Testis (tissue), 3 donors: ENCODE data around the gene MBP. TPM values are rescaled to one million over a fixed set of nuclear protein-coding genes. Genes with fewer than 3 reads are reported as not detected.

Experiments
- DNase-seq: peaks from one replicate; pipeline ENCODE4 v3.0.0-alpha.2; 2019
- H3K27ac ChIP-seq, 2 donors: fragments of 200-600 bp; sonication (generic); one replicate each; pipeline ENCODE4 v1.5.1; 2019
- H3K27me3 ChIP-seq: fragments of 200-600 bp; sonication (generic); one replicate; pipeline ENCODE4 v1.5.1; 2019
- H3K36me3 ChIP-seq: fragments of 200-600 bp; sonication (generic); one replicate; pipeline ENCODE4 v1.5.1; 2017; ENCODE audit warnings: low read depth; ENCODE audit errors: missing control alignments
- H3K4me1 ChIP-seq: fragments of 200-600 bp; sonication (generic); one replicate; pipeline ENCODE4 v1.5.1; 2019
- H3K4me3 ChIP-seq, 2 donors: fragments of 200-600 bp; sonication (generic); one replicate each; pipeline ENCODE4 v1.5.1; 2017 to 2019
- H3K9me3 ChIP-seq: fragments of 200-600 bp; sonication (generic); one replicate; pipeline ENCODE4 v1.5.1; 2017
- POLR2A ChIP-seq: fragments of 450-650 bp; IDR thresholded peaks from one replicate; pipeline ENCODE4 v1.6.1; 2017; ENCODE audit warnings: antibody characterized with exemption, mild to moderate bottlenecking, moderate library complexity
- WGBS, 2 donors: methylation state at CpG; one replicate each; pipeline ENCODE4 v1.1.5; 2018; 5-methylcytosine and 5-hydroxymethylcytosine counted together
- intact Hi-C: fragments of 100-400 bp; cut with DNase I; formaldehyde crosslinking; loops from one replicate; pipeline ENCODE4 v1.15.1; 2023; ENCODE audit warnings: low total_unique reads
- polyA plus RNA-seq: library from polyadenylated mRNA; stranded (reverse); fragments of 350-450 nt; fragmentation: Illumina TruSeq; extraction: RNeasy Lipid Tissue Mini Kit (QIAGEN cat#74804); gene quantifications from one replicate; pipeline ENCODE4 v1.2.3, GENCODE V29; 2014; ENCODE audit warnings: low read depth, low replicate concordance; ENCODE audit not compliant: insufficient read depth
- total RNA-seq, 2 donors: library from RNA; depleted of rRNA; stranded (reverse); fragments of >200 nt; gene quantifications; one replicate each; pipeline ENCODE4 v1.2.3, GENCODE V29; 2016
- TF ChIP-seq, protein P1 (sequence below), 3 experiments: fragments of 450-650 bp in 2 of 3; fragments of 200-600 bp in 1 of 3; sonication (generic) in 1 of 3; IDR thresholded peaks; one replicate each; pipeline ENCODE4 v1.5.1; 2016 to 2019; ENCODE audit warnings: antibody characterized with exemption in 3 of 3, mild to moderate bottlenecking in 2 of 3, moderate library complexity in 1 of 3

Gene MBP
- total and polyA plus RNA-seq, 3 donors from 2014 or later: 15.4 to 20.3 (median 16.7) TPM

DNA sequence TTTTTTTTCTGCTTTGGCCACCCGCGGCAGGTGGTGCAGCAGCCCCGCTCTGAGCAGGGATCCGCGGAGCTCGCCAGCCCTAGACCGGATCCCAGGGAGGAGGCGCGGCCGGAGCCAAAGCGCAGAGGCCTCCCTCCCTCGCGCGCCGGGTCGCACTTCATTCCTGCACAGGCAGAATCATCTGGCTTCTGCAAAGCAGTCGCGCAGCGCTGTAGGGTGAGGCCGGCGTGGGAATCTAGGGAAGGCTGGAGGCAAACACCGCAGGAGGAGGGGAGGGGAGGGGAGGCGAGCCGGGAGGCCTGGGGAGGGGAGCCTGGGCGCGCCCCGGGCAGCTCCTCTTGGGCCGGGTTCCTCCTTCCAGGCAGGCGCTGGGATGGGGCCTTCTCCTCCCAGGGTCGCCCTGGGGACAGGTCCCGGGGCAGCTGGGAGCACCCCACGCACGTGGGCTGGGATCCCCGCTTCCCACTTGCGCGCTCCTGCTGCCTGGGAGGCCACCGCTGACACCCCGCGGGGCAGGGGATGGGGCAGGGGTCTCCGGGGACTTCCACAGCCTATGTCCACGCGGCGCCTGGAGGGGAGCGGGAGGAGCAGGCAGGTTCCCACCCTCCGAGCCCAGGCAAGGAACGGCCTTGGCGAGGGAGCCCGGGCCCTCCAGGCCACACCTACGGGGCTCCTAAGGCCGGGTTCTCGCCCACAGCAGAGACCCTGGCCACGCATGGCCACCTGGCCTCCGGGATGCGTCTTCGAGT is 45.0 kb downstream of the MBP start:
- no peak for TF ChIP-seq POLR2A
- TF ChIP-seq, protein P1, sequence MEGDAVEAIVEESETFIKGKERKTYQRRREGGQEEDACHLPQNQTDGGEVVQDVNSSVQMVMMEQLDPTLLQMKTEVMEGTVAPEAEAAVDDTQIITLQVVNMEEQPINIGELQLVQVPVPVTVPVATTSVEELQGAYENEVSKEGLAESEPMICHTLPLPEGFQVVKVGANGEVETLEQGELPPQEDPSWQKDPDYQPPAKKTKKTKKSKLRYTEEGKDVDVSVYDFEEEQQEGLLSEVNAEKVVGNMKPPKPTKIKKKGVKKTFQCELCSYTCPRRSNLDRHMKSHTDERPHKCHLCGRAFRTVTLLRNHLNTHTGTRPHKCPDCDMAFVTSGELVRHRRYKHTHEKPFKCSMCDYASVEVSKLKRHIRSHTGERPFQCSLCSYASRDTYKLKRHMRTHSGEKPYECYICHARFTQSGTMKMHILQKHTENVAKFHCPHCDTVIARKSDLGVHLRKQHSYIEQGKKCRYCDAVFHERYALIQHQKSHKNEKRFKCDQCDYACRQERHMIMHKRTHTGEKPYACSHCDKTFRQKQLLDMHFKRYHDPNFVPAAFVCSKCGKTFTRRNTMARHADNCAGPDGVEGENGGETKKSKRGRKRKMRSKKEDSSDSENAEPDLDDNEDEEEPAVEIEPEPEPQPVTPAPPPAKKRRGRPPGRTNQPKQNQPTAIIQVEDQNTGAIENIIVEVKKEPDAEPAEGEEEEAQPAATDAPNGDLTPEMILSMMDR (IDR thresholded peaks at IDR 0.05): no peak
- Histone ChIP-seq H3K4me1 (peaks cover 10% of the 10 kb centered on the region), H3K36me3 (no peaks in the 10 kb centered on the region), H3K9me3 (no peaks in the 10 kb centered on the region), H3K27me3 (no peaks in the 10 kb centered on the region), H3K4me3 (peak overlapping the region; percentile 43 to 56), H3K27ac (peak overlapping the region; percentile 61 to 69)
- peak; percentile 62 for DNase-seq
- intact Hi-C loops: no loop called here
- WGBS, 2 donors: 1 to 27% methylated on average over 14 to 55 of the region's 55 CpGs

DNA sequence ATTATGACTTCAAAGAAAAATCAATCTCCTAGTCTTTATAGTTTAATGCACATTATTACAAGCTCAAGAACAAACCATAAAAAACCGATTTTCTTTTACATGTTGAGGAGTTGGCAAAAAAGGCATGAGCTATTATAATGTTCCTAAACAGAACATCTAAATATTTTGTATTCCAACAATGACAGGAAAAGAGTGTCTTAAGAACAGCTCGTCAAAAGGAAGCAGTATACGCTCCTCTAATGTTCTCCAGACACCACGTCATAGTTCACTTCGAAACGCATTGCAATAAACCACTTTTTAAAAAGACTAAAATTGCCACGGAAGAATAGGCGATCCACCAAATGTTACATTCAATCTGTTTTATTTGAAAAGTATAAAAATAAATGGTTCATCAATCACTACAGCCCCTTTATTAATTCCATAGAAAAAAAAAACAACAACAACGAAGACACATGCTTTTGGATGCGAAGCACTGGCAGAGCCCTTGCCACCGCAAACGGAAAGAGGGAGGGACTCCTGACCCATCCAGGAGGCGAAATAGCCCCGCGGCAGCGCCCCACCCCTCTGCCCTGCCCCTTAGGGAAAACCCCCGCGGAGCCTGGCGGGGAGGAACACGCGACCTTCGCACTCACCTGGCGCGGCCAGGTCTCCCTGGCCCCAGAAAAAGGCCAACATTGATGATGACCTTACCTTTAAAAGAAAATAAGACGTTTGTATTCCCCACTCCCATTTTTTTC is 45.8 kb downstream of the MBP start:
- H3K9me3 ChIP-seq: no peaks in the 10 kb centered on the region
- peak overlapping the region; percentile 61 to 69 for H3K27ac ChIP-seq
- H3K4me1 ChIP-seq: peaks cover 10% of the 10 kb centered on the region
- DNase-seq: no peak
- no peaks in the 10 kb centered on the region for H3K27me3 ChIP-seq
- TF ChIP-seq POLR2A: no peak
- TF ChIP-seq, protein P1 (IDR thresholded peaks at IDR 0.05): no peak
- WGBS, 2 donors: 11 to 12% methylated on average over 25 of the region's 25 CpGs
- intact Hi-C loops: no loop called here
- no peaks in the 10 kb centered on the region for H3K36me3 ChIP-seq
- H3K4me3 ChIP-seq: peak overlapping the region; percentile 43 to 56

DNA sequence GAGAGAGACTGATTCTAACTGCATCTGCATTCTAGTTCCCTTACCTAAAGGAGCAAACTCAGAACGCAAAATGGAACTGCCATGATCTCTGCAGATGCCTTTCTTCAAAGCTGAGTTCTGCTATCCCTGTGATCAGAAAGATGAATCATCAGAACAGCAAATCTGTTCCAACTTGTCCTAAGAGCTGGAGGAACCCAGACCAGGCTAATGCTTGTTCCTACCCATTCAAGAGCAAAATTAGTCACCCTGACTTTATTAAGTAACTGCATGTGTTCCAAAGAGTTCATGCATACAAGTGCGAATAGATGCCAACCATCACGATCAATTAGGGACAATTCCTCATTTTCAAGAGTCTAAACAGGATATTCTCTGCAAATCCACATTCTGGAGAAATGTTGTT is 46.5 kb downstream of the MBP start:
- no peak for DNase-seq
- TF ChIP-seq, protein P1 (IDR thresholded peaks at IDR 0.05): no peak
- no peak for TF ChIP-seq POLR2A
- no peaks in the 10 kb centered on the region for H3K27me3 ChIP-seq
- WGBS, 2 donors: 67% methylated on average over 3 of the region's 3 CpGs
- intact Hi-C loops: no loop called here
- peak overlapping the region in 1 of 2 donors; percentile 69 for H3K27ac ChIP-seq
- no peak overlapping the region for H3K4me3 ChIP-seq
- no peaks in the 10 kb centered on the region for H3K9me3 ChIP-seq
- H3K4me1 ChIP-seq: peaks cover 10% of the 10 kb centered on the region
- H3K36me3 ChIP-seq: no peaks in the 10 kb centered on the region

DNA sequence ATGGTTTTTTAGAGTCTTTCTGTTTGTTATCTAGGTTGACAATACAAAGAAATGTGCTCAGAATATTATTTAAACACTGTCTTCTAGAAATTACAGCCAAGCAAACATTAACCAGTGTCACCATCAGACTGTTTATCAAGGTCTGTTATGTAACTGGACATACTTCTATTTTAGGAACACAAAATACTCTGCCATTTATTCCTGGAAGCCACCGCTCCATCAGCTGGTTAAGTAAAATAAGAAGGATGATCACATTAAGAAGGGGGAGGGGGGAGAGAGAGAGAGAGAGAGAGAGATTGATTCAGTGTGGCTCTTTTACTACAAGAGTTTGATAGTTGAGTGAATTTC is 47.9 kb downstream of the MBP start:
- intact Hi-C loops: no loop called here
- Histone ChIP-seq H3K27ac (peak overlapping the region; percentile 28 to 45), H3K4me3 (no peak overlapping the region), H3K36me3 (no peaks in the 10 kb centered on the region), H3K4me1 (peaks cover 10% of the 10 kb centered on the region), H3K27me3 (no peaks in the 10 kb centered on the region), H3K9me3 (no peaks in the 10 kb centered on the region)
- WGBS, 2 donors: 43 to 53% methylated on average over 1 of the region's 1 CpG
- TF ChIP-seq, protein P1 (IDR thresholded peaks at IDR 0.05): no peak
- no peak for TF ChIP-seq POLR2A
- DNase-seq: no peak
